ENCODE measurements around the gene PTF1A.

Gene PTF1A

GRCh38 chr10:23187155-23187554 lies 5.0 kb upstream of the PTF1A start:
- no peak for DNase-seq

- no peak for DNase-seq
Observed at GRCh38 chr10:23189024-23189423, 3.1 kb upstream of the PTF1A start.

- DNase-seq = no peak
Observed at GRCh38 chr10:23190872-23191763, 994 bp upstream of the PTF1A start.

- DNase-seq = no peak
Observed at GRCh38 chr10:23192712-23193434, 761 bp downstream of the PTF1A start.

- no peak for DNase-seq
Observed at GRCh38 chr10:23193435-23194074, 1.4 kb downstream of the PTF1A start.

GRCh38 chr10:23194471-23194965 lies 2.4 kb downstream of the PTF1A start:
- DNase-seq = no peak

GRCh38 chr10:23194966-23195845 lies 3.1 kb downstream of the PTF1A start:
- DNase-seq = no peak

GRCh38 chr10:23195846-23196600 lies 3.9 kb downstream of the PTF1A start:
- DNase-seq = no peak

GRCh38 chr10:23196915-23197314 lies 4.8 kb downstream of the PTF1A start:
- no peak for DNase-seq

GRCh38 chr10:23197416-23197861 lies 5.3 kb downstream of the PTF1A start:
- no peak for DNase-seq

- DNase-seq = no peak
Observed at GRCh38 chr10:23198610-23198939, 6.5 kb downstream of the PTF1A start.

- DNase-seq = no peak
Observed at GRCh38 chr10:23198940-23199767, 7.0 kb downstream of the PTF1A start.

GRCh38 chr10:23199768-23200511 lies 7.8 kb downstream of the PTF1A start:
- no peak for DNase-seq

GRCh38 chr10:23200586-23200985 lies 8.5 kb downstream of the PTF1A start:
- DNase-seq = no peak

- no peak for DNase-seq
Observed at GRCh38 chr10:23200997-23201652, 9.0 kb downstream of the PTF1A start.

GRCh38 chr10:23201837-23202236 lies 9.7 kb downstream of the PTF1A start:
- DNase-seq = no peak

GRCh38 chr10:23202779-23203178 lies 10.7 kb downstream of the PTF1A start:
- no peak for DNase-seq

- DNase-seq = no peak
Observed at GRCh38 chr10:23203369-23204325, 11.5 kb downstream of the PTF1A start.
